Endothelial cell of umbilical vein (primary cell): ENCODE data around the gene SYNDIG1. TPM values are rescaled to one million over a fixed set of nuclear protein-coding genes. Genes with fewer than 3 reads are reported as not detected.

ENCODE experiments used
- BruUV-seq: library from RNA; stranded (reverse); fragments of 400-500 nt; replicated peaks from 2 replicates; lab custom pipeline; 2021; lab: Mats Ljungman, UMichigan
- CTCF ChIA-PET: fragments of 300-600, 350-600 bp; sonication (Branson Sonifier 250); formaldehyde crosslinking; loops from one replicate; lab custom pipeline; 2021; ENCODE audit warnings: antibody characterized with exemption, inconsistent platforms; lab: Charles Lee
- POLR2A ChIA-PET: fragments of 300-600, 350-600 bp; sonication (Branson Sonifier 250); formaldehyde crosslinking; loops from one replicate; lab custom pipeline; 2021; ENCODE audit warnings: antibody characterized with exemption, inconsistent platforms; lab: Charles Lee
- DNase-seq: peaks from one replicate; pipeline ENCODE4 v3.0.0-alpha.2; 2011; ENCODE audit warnings: low read depth, low spot score
- FAIRE-seq: peaks from 2 replicates; lab custom pipeline; 2011; peaks lifted over from hg19 to GRCh38; lab: Jason Lieb, UNC
- H2AFZ ChIP-seq: 2 replicates; pipeline ENCODE4 v1.6.0; 2012; ENCODE audit warnings: low read depth, low read length, control low read depth, inconsistent platforms
- H3K27ac ChIP-seq: 2 replicates; pipeline ENCODE4 v1.5.1; 2011; ENCODE audit warnings: low read depth, mild to moderate bottlenecking, control low read depth, low read length, moderate library complexity; ENCODE audit not compliant: insufficient read depth
- H3K27me3 ChIP-seq, 2 experiments: 2 replicates each; pipeline versions ENCODE4 v1.6.0 to v1.6.1; 2011; ENCODE audit warnings: low read length in 2 of 2, mixed read lengths in 1 of 2; ENCODE audit not compliant: control insufficient read depth in 2 of 2, insufficient read depth in 2 of 2
- H3K36me3 ChIP-seq, 2 experiments: 2 replicates in 1 of 2; 3 replicates in 1 of 2; pipeline ENCODE4 v1.5.1; 2011; ENCODE audit warnings: low read length in 2 of 2, mild to moderate bottlenecking in 1 of 2, moderate library complexity in 1 of 2; ENCODE audit not compliant: control insufficient read depth in 2 of 2, insufficient read depth in 2 of 2; ENCODE audit errors: extremely low read depth in 1 of 2
- H3K4me1 ChIP-seq: 3 replicates; pipeline ENCODE4 v1.5.1; 2011; ENCODE audit warnings: mild to moderate bottlenecking, low read length; ENCODE audit not compliant: control insufficient read depth, insufficient read depth; ENCODE audit errors: extremely low read depth
- H3K4me2 ChIP-seq: 2 replicates; pipeline ENCODE4 v1.6.1; 2011; ENCODE audit warnings: low read length, control low read depth, mixed read lengths; ENCODE audit not compliant: insufficient read depth
- H3K4me3 ChIP-seq, 3 experiments: fragments of 200-600 bp in 1 of 3; sonication (generic), shearing (Covaris generic) in 1 of 3; replicated peaks in 1 of 3; 2 replicates each; pipeline ENCODE4 v1.5.1; 2011 to 2016; ENCODE audit warnings: control low read depth in 3 of 3, low read length in 3 of 3, mild to moderate bottlenecking in 2 of 3, inconsistent platforms in 1 of 3, low read depth in 1 of 3, moderate library complexity in 1 of 3; ENCODE audit not compliant: insufficient read depth in 1 of 3
- H3K79me2 ChIP-seq: 2 replicates; pipeline ENCODE4 v1.6.0; 2012; ENCODE audit warnings: low read length, inconsistent platforms; ENCODE audit not compliant: control insufficient read depth, insufficient read depth
- H3K9ac ChIP-seq: replicated peaks from 2 replicates; pipeline ENCODE3; 2011; ENCODE audit warnings: low read length, control low read depth; ENCODE audit not compliant: insufficient read depth; ENCODE audit errors: extremely low read depth
- H3K9me1 ChIP-seq: replicated peaks from 3 replicates; pipeline ENCODE4 v1.6.0; 2011; ENCODE audit warnings: mild to moderate bottlenecking, low read length; ENCODE audit not compliant: control insufficient read depth, insufficient read depth; ENCODE audit errors: extremely low read depth
- H3K9me3 ChIP-seq: replicated peaks from 2 replicates; pipeline ENCODE4 v1.5.1; 2012; ENCODE audit warnings: low read length, inconsistent platforms; ENCODE audit not compliant: control insufficient read depth, insufficient read depth
- H4K20me1 ChIP-seq: replicated peaks from 2 replicates; pipeline ENCODE3; 2011; ENCODE audit warnings: mild to moderate bottlenecking, low read length; ENCODE audit not compliant: control insufficient read depth, insufficient read depth; ENCODE audit errors: extremely low read depth
- CTCF ChIP-seq, 2 donors: IDR thresholded peaks; 1 replicate in 1 of 2; 2 replicates in 1 of 2; pipeline ENCODE4 v1.5.1; 2011; ENCODE audit warnings: low read length in 2 of 2, mild to moderate bottlenecking in 2 of 2, moderate library complexity in 2 of 2, control low read depth in 1 of 2, inconsistent platforms in 1 of 2, low read depth in 1 of 2; ENCODE audit not compliant: insufficient read depth in 1 of 2; ENCODE audit errors: extremely low read depth in 1 of 2
- EZH2 ChIP-seq: IDR thresholded peaks from 2 replicates; pipeline ENCODE4 v1.6.1; 2012; ENCODE audit warnings: borderline replicate concordance, low read depth, mild to moderate bottlenecking, moderate library complexity, low read length, inconsistent platforms; ENCODE audit not compliant: severe bottlenecking
- FOS ChIP-seq: IDR thresholded peaks from 2 replicates; pipeline ENCODE4 v1.6.1; 2011; ENCODE audit warnings: mild to moderate bottlenecking, low read length, moderate library complexity, borderline replicate concordance; ENCODE audit not compliant: insufficient read depth
- MYC ChIP-seq: IDR thresholded peaks from one replicate; pipeline ENCODE4 v1.6.1; 2011; ENCODE audit warnings: mild to moderate bottlenecking, low read depth, low read length
- POLR2AphosphoS5 ChIP-seq: IDR thresholded peaks from 2 replicates; pipeline ENCODE4 v1.6.1; 2012; ENCODE audit warnings: low read depth, mild to moderate bottlenecking, control low read depth, low read length, moderate library complexity; ENCODE audit not compliant: insufficient read depth
- dilution Hi-C: fragments of 300-500 bp; cut with MboI; formaldehyde crosslinking; loops from one replicate; pipeline ENCODE4 v1.15.0; 2019; ENCODE audit warnings: low sequenced_read_pairs; ENCODE audit not compliant: extremely low pct_ligation_motif_present
- intact Hi-C: fragments of 100-400 bp; cut with micrococcal nuclease; formaldehyde crosslinking; loops from one replicate; pipeline ENCODE4 v1.10.0; 2022
- polyA plus RNA-seq, 4 experiments: library from polyadenylated mRNA; depleted of rRNA in 3 of 4; stranded (reverse) in 3 of 4; unstranded in 1 of 4; fragments of >200 nt; gene quantifications; 2 replicates each; pipeline versions ENCODE4 v1.2.1 to v1.2.3, GENCODE V29; 2011 to 2012; ENCODE audit warnings: missing spikeins in 1 of 4
- total RNA-seq: library from RNA; stranded (reverse); gene quantifications from 2 replicates; pipeline ENCODE4 v1.2.3, GENCODE V29; 2021

Gene SYNDIG1
- total and polyA plus RNA-seq, 2 donors (not counting 3 experiments of a cell fraction or from before 2014, with no cell fraction given) = not detected

GRCh38 chr20:24629668-24630067 is 160.2 kb downstream of the SYNDIG1 start:
- CTCF ChIA-PET = no interaction called here
- no peak overlapping the region for H3K27ac ChIP-seq
- H3K4me1 ChIP-seq = no peaks in the 10 kb centered on the region
- POLR2A ChIA-PET = no interaction called here
- no peaks in the 10 kb centered on the region for H3K9me3 ChIP-seq
- H4K20me1 ChIP-seq = no peaks in the 10 kb centered on the region
- H3K9me1 ChIP-seq = no peaks in the 10 kb centered on the region
- H3K4me2 ChIP-seq = no peak overlapping the region
- intact Hi-C loops = no loop called here
- TF ChIP-seq FOS (no peak), EZH2 (no peak), CTCF (IDR thresholded peaks at IDR 0.05; ENCODE audit: extremely low read depth in 1 of 2, insufficient read depth in 1 of 2, low read depth in 1 of 2, low read length in 2 of 2) (no peak), POLR2AphosphoS5 (no peak), MYC (no peak)
- no TSS peak for BruUV-seq
- no peaks in the 10 kb centered on the region for H3K79me2 ChIP-seq
- no peak overlapping the region for H3K9ac ChIP-seq
- dilution Hi-C loops = no loop called here
- H3K4me3 ChIP-seq = no peak overlapping the region
- H3K36me3 ChIP-seq = no peaks in the 10 kb centered on the region
- no peak for FAIRE-seq
- no peaks in the 10 kb centered on the region for H3K27me3 ChIP-seq
- H2AFZ ChIP-seq = no peak overlapping the region
- no peak for DNase-seq
